ENCODE data around the gene HDAC2.

The HDAC2 gene

GRCh38 chr6:113976806-113977205 is 5.9 kb upstream of the HDAC2 start:
- H3K4me3 ChIP-seq (ENCODE audit: low read depth, low read length): no peak overlapping the region
- DNase-seq (ENCODE audit: low read depth): no peak
- TF ChIP-seq, protein P1, sequence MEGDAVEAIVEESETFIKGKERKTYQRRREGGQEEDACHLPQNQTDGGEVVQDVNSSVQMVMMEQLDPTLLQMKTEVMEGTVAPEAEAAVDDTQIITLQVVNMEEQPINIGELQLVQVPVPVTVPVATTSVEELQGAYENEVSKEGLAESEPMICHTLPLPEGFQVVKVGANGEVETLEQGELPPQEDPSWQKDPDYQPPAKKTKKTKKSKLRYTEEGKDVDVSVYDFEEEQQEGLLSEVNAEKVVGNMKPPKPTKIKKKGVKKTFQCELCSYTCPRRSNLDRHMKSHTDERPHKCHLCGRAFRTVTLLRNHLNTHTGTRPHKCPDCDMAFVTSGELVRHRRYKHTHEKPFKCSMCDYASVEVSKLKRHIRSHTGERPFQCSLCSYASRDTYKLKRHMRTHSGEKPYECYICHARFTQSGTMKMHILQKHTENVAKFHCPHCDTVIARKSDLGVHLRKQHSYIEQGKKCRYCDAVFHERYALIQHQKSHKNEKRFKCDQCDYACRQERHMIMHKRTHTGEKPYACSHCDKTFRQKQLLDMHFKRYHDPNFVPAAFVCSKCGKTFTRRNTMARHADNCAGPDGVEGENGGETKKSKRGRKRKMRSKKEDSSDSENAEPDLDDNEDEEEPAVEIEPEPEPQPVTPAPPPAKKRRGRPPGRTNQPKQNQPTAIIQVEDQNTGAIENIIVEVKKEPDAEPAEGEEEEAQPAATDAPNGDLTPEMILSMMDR (IDR thresholded peaks at IDR 0.05; ENCODE audit: control insufficient read depth, extremely low read depth, insufficient read depth): no peak

DNA sequence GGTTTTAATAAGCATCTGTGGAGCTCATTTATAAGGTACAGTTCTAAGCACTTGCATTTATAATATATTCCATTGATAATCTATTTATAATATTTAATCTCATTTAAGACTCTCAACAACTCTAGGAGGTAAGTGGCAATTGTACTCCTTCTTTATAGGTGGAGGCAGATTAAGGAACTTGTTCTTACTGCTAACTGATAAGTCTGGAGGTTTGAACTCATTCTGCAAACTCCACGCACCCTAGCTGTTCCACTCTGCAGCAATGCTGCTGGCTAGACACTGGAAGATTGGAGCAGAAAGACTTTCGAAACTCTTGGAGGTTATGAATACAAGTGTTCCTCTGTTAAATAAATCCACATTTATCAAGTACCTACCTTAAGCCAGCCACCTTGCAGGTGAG is 793 bp upstream of the HDAC2 start:
- peak overlapping the region; percentile 71 for H3K4me3 ChIP-seq (ENCODE audit: low read depth, low read length)
- TF ChIP-seq, protein P1 (IDR thresholded peaks at IDR 0.05; ENCODE audit: control insufficient read depth, extremely low read depth, insufficient read depth): no peak
- no peak for DNase-seq (ENCODE audit: low read depth)

- no peak for DNase-seq (ENCODE audit: low read depth)
- TF ChIP-seq, protein P1 (IDR thresholded peaks at IDR 0.05; ENCODE audit: control insufficient read depth, extremely low read depth, insufficient read depth): no peak
Observed at GRCh38 chr6:113969888-113970804, 802 bp downstream of the HDAC2 start.

DNA sequence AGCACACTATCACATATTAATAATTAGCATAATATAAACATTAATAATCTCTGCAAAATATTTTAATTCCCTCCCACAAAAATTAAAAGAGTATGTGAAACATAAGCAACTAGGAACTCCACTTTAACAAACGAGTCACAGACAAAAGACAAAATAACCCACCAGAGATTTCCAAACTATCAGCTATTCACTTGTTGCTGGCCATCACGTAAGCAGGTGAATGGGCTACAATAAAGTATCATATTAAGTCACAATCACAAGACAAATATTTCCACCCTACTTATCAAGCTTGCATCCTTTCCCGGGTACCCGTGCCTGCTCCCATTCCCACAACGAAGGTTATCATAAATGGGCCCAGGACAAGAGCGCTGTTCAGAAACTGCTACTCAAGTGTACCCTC is 2.5 kb downstream of the HDAC2 start:
- TF ChIP-seq, protein P1 (IDR thresholded peaks at IDR 0.05; ENCODE audit: control insufficient read depth, extremely low read depth, insufficient read depth): no peak
- H3K4me3 ChIP-seq (ENCODE audit: low read depth, low read length): no peak overlapping the region
- DNase-seq (ENCODE audit: low read depth): no peak

More at GRCh38 chr6:113969888-113970804, 802 bp downstream of the HDAC2 start:
- peak overlapping the region; percentile 71 for H3K4me3 ChIP-seq (ENCODE audit: low read depth, low read length)

- H3K4me3 ChIP-seq (ENCODE audit: low read depth, low read length): no peak overlapping the region
- TF ChIP-seq, protein P1 (IDR thresholded peaks at IDR 0.05; ENCODE audit: control insufficient read depth, extremely low read depth, insufficient read depth): no peak
- no peak for DNase-seq (ENCODE audit: low read depth)
Observed at GRCh38 chr6:113967777-113968176, 3.2 kb downstream of the HDAC2 start.

GRCh38 chr6:113960795-113961194 is 10.2 kb downstream of the HDAC2 start:
- no peak for DNase-seq (ENCODE audit: low read depth)
- TF ChIP-seq, protein P1 (IDR thresholded peaks at IDR 0.05; ENCODE audit: control insufficient read depth, extremely low read depth, insufficient read depth): no peak
- H3K4me3 ChIP-seq (ENCODE audit: low read depth, low read length): no peak overlapping the region
